HepG2 (cell line): ENCODE measurements around the gene PDIA2. TPM values are rescaled to one million over a fixed set of nuclear protein-coding genes. Genes with fewer than 3 reads are reported as not detected.

ENCODE experiments used
- CEBPZ ChIP-seq: IDR thresholded peaks from 2 replicates; pipeline ENCODE4 v1.6.1; 2012; ENCODE audit warnings: low read length, improper control_type of control experiment
- GPN1 ChIP-seq: sonication (generic); formaldehyde crosslinking; IDR thresholded peaks from 2 replicates; pipeline ENCODE4 v1.5.1; 2020; ENCODE audit warnings: missing genetic modification reagents, borderline replicate concordance
- KMT2A ChIP-seq: sonication (generic); formaldehyde crosslinking; IDR thresholded peaks from 2 replicates; pipeline ENCODE4 v1.4.0; 2020; ENCODE audit warnings: missing genetic modification reagents
- KMT2B ChIP-seq: IDR thresholded peaks from 2 replicates; pipeline ENCODE4 v1.6.1; 2016; ENCODE audit warnings: missing genetic modification reagents, missing compliant biosample characterization
- PAX8 ChIP-seq: sonication (generic); formaldehyde crosslinking; IDR thresholded peaks from 2 replicates; pipeline ENCODE4 v1.8.0; 2022; ENCODE audit warnings: mild to moderate bottlenecking, missing genetic modification reagents, borderline replicate concordance
- RERE ChIP-seq: IDR thresholded peaks from 2 replicates; pipeline ENCODE4 v1.6.1; 2016; ENCODE audit warnings: low read depth, missing genetic modification reagents, missing compliant biosample characterization
- ZMAT3 ChIP-seq: sonication (generic); formaldehyde crosslinking; conservative IDR thresholded peaks from 2 replicates; pipeline ENCODE4 v1.7.0; 2021; ENCODE audit warnings: missing genetic modification reagents
- ZNF367 ChIP-seq: sonication (generic); formaldehyde crosslinking; IDR thresholded peaks from 2 replicates; pipeline ENCODE4 v1.4.0; 2020; ENCODE audit warnings: missing genetic modification reagents, borderline replicate concordance
- ZNF660 ChIP-seq: sonication (generic); formaldehyde crosslinking; IDR thresholded peaks from 2 replicates; pipeline ENCODE4 v1.5.1; 2020; ENCODE audit warnings: mild to moderate bottlenecking, low read depth, missing genetic modification reagents, borderline replicate concordance
- polyA plus RNA-seq, 8 experiments: library from polyadenylated mRNA; depleted of rRNA in 3 of 8; stranded (reverse) in 7 of 8; unstranded in 1 of 8; fragments of >200 nt; fragmentation: Illumina TruSeq in 4 of 8; extraction: Trizol in 4 of 8; gene quantifications; 2 replicates each; pipeline versions ENCODE4 v1.2.1 to v1.2.3, GENCODE V29; 2011 to 2016; ENCODE audit warnings: low read depth in 4 of 8, missing spikeins in 1 of 8, mixed read lengths in 1 of 8; ENCODE audit not compliant: insufficient read depth in 1 of 8
- total RNA-seq, 5 experiments: library from RNA; depleted of rRNA; stranded (reverse); fragments of >200 nt; fragmentation: Illumina TruSeq; extraction: Trizol; gene quantifications; 2 replicates each; pipeline ENCODE4 v1.2.3, GENCODE V29; 2016; ENCODE audit warnings: low read depth in 1 of 5
- TF ChIP-seq, protein P1 (sequence below): sonication (generic); formaldehyde crosslinking; IDR thresholded peaks from 2 replicates; pipeline ENCODE4 v1.5.0; 2020; ENCODE audit warnings: missing genetic modification reagents
- TF ChIP-seq, protein P2 (sequence below): IDR thresholded peaks from 2 replicates; pipeline ENCODE4 v1.6.1; 2016; ENCODE audit warnings: mild to moderate bottlenecking

PDIA2 gene
- total and polyA plus RNA-seq, 2 of the 13 experiments (the other 11 are each of a cell fraction or from before 2014, with no cell fraction given), result 0.35 to 1.9 TPM

DNA sequence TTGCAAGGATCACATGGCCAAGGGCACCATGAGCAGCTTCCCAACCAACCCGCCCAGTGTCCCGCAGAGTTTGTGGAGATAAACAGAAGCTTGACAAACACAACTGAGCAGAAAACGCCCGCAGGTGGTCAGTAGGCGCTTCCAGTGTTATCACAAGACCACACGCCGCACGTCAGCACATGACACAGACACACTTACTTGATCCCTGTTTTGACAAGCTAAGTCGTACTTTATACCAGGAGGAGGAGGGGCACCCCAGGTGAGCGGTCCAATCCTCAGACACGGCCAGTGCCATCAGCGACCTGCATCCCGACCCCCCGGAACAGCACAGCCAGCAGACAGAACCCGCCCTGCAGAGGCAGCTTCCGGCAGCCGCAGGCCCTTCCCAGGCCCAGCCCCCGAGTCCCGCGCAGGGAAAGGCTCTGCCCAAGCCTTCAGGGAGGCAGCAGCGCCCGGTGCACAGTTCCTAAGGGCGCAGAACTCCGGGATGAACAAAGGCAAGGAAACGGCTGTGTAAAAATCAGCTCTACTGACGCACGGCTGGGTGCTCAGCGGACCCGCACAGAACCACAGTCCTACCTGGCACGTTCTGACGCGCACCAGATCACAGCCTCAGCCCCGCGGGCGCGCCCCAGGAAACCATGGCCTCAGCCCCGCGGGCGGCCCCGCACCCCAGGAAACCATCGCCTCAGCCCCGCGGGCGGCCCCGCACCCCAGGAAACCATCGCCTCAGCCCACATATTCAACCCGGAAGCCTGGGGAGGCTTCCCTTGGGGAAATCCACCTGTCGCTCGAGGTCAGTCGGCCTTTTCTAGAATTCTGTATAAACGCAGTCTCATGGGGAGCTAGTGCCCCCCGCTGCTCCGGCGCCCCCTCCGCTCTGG, 41.7 kb downstream of the PDIA2 start (continued):
- no peak for TF ChIP-seq PAX8
- no peak for TF ChIP-seq CEBPZ
- TF ChIP-seq, protein P1, sequence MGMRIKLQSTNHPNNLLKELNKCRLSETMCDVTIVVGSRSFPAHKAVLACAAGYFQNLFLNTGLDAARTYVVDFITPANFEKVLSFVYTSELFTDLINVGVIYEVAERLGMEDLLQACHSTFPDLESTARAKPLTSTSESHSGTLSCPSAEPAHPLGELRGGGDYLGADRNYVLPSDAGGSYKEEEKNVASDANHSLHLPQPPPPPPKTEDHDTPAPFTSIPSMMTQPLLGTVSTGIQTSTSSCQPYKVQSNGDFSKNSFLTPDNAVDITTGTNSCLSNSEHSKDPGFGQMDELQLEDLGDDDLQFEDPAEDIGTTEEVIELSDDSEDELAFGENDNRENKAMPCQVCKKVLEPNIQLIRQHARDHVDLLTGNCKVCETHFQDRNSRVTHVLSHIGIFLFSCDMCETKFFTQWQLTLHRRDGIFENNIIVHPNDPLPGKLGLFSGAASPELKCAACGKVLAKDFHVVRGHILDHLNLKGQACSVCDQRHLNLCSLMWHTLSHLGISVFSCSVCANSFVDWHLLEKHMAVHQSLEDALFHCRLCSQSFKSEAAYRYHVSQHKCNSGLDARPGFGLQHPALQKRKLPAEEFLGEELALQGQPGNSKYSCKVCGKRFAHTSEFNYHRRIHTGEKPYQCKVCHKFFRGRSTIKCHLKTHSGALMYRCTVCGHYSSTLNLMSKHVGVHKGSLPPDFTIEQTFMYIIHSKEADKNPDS (CRISPR knock-in tag), result no peak
- TF ChIP-seq ZMAT3, result no peak
- no peak for TF ChIP-seq ZNF660
- TF ChIP-seq GPN1 (CRISPR knock-in tag), result no peak
- no peak for TF ChIP-seq KMT2A (CRISPR knock-in tag)
- TF ChIP-seq, protein P2, sequence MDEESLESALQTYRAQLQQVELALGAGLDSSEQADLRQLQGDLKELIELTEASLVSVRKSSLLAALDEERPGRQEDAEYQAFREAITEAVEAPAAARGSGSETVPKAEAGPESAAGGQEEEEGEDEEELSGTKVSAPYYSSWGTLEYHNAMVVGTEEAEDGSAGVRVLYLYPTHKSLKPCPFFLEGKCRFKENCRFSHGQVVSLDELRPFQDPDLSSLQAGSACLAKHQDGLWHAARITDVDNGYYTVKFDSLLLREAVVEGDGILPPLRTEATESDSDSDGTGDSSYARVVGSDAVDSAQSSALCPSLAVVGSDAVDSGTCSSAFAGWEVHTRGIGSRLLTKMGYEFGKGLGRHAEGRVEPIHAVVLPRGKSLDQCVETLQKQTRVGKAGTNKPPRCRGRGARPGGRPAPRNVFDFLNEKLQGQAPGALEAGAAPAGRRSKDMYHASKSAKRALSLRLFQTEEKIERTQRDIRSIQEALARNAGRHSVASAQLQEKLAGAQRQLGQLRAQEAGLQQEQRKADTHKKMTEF (CRISPR knock-in tag), result no peak
- no peak for TF ChIP-seq RERE (CRISPR knock-in tag)
- no peak for TF ChIP-seq KMT2B
- no peak for TF ChIP-seq ZNF367 (CRISPR knock-in tag)
